NCI-H2196 (cell line): ENCODE measurements around the gene VEGFA.
A peak's percentile ranks its signal among the peaks of the same experiment; 100 is the strongest.

Source experiments
- DNase-seq: peaks from one replicate; lab custom pipeline; 2025; ENCODE audit not compliant: unreplicated experiment; lab: John Stamatoyannopoulos, UW

Gene VEGFA

GRCh38 chr6:43784049-43784855 is 14.2 kb downstream of the VEGFA start:
- no peak for DNase-seq

DNA sequence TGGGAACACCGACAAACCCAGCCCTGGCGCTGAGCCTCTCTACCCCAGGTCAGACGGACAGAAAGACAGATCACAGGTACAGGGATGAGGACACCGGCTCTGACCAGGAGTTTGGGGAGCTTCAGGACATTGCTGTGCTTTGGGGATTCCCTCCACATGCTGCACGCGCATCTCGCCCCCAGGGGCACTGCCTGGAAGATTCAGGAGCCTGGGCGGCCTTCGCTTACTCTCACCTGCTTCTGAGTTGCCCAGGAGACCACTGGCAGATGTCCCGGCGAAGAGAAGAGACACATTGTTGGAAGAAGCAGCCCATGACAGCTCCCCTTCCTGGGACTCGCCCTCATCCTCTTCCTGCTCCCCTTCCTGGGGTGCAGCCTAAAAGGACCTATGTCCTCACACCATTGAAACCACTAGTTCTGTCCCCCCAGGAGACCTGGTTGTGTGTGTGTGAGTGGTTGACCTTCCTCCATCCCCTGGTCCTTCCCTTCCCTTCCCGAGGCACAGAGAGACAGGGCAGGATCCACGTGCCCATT is 15.3 kb downstream of the VEGFA start:
- no peak for DNase-seq

GRCh38 chr6:43785904-43786303 is 15.9 kb downstream of the VEGFA start:
- no peak for DNase-seq

GRCh38 chr6:43786664-43787329 is 16.8 kb downstream of the VEGFA start:
- DNase-seq: no peak

- no peak for DNase-seq
Measured at GRCh38 chr6:43788301-43788700, 18.3 kb downstream of the VEGFA start.

DNA sequence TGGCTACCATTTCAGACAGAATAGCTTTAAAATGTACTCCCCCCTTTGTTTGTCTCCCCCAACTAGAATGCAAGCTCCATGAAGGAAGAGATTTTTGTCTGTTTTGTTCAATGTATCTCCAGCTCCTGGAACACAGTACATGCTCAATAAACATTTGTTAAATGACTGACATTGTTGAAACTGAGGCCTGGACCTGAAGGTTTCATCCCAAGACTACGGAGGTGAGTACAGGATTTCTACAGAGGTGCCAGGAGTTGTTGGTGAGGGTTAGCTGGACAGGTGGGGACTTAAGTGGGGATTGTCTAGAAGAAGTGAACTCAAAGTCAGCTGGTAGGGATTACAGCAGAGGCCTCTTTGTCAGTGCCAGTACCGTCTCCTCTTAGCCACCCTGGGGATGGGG is 19.4 kb downstream of the VEGFA start:
- no peak for DNase-seq

DNA sequence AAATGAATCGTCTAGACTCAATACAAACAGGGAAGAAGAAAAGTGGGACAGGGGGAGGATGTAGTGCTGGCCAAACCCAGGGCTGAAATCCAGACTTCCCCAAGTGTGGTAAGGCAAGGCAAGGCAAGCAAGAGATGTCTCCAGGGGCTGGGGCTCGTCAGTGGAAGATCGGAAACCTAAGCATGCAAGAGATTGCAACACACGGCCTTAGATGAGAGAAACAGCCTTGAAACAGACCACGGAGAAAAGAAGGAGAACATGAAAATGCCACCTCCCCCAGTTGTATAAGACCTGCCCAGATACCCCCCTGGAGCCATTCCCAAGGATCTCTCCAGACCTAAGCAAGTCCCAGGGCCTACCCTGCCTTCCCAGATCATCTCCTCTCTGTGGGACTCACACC is 20.0 kb downstream of the VEGFA start:
- no peak for DNase-seq

DNA sequence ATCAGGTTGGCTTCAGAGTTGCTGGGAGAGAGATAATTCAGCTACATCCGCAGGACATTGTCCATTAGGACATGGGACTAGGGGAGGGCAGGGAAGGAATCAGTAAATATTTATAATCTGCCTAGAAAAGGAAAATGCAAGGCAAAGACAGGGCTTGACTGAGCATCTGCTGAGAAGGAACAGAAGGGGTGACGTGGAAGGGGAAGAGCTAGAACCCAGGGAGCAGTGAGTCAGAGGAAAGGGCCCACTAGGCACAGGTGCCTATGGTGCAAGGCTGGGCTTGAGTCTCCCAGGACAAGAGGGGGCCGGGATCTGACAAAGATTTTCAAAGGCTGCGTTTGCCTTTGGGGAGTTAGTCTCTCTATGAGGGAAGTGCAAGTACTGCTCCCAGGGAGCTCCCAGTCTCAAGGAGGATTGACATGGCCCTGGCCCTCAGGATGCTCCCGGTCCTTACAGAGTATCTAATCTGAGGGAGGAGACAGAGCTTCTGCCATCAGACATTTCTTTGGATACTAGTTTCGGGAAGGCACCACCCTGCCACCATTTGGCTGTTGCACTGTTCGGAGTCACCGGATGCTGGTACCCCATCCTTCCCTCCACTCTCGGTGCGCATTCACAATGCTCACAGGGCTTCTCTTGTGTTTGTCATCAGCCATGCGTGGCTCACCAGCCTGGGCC is 21.9 kb downstream of the VEGFA start:
- DNase-seq: no peak

- DNase-seq: no peak
Measured at GRCh38 chr6:43793154-43793874, 23.3 kb downstream of the VEGFA start.

- DNase-seq: no peak
Measured at GRCh38 chr6:43793875-43794242, 23.8 kb downstream of the VEGFA start.

DNA sequence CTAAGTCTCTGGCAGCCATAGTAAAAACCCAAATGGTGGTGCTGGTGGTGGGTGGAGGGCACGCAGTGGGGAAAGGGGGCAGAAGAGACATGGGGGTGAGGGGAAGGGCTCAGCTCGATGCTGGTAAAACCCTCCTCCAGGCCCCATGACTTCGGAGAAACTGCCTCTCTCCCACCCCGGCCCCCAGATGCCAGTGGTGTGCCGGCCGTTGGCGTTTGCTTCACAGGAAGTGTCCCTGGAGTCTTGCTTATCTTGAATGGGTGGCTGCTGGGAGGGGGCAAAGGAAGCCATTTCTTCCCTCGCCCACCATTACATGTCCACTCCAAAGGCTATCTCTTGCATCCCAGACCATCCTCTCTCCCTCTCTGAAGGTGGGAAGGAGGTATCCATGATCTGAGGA is 25.4 kb downstream of the VEGFA start:
- DNase-seq: no peak

GRCh38 chr6:43796168-43796567 is 26.2 kb downstream of the VEGFA start:
- DNase-seq: no peak

DNA sequence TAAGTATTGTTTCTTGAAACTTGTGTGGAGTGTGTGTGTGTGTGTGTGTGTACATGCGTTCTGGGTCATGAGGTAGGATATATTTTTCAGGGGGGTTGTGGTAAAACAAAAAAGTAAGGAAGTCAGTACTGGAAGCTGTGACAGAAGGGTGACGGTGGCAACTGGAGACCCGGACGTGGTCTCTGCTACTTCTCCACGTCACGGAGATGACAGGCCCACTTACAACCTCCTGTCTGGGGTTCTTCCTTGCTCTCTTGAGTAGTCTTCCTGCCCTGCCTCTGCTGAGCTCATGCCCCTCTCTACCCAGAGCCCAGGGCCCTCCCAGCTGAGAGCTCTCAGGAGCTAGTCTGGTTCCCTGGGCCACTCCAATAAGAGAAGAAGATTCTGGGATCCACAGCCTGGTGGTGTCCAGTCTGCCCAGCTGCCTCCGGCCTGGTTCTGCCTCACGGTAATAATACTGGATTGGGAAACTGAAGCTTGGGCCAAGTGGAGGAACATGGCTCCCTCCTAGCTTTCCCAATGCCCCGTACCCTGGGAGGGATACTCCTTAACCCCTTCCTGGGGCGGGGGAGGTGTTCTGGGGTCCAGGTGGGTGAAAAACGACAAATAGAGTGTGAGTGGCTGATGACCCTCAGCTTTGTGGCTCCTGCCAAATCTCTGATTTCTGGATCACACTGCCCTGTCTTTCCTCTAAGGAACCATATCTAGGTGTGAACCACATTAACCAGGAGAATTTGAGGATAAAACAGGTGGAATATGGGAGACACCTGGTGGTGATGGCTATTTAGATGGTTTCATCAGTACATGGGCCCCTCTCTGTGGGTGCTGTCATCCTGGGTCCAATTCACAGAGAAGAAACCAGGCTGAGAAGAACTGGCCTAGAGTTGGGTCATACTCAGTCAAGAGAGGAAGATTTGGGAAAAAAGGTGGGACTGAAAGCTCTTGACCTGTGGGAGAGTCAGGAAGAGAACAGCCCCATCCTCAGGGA is 27.2 kb downstream of the VEGFA start:
- no peak for DNase-seq

- no peak for DNase-seq
Measured at GRCh38 chr6:43797919-43798318, 27.9 kb downstream of the VEGFA start.

- DNase-seq: peak; percentile 48
Measured at GRCh38 chr6:43798688-43799444, 28.9 kb downstream of the VEGFA start.

GRCh38 chr6:43799551-43800297 is 29.7 kb downstream of the VEGFA start:
- no peak for DNase-seq

DNA sequence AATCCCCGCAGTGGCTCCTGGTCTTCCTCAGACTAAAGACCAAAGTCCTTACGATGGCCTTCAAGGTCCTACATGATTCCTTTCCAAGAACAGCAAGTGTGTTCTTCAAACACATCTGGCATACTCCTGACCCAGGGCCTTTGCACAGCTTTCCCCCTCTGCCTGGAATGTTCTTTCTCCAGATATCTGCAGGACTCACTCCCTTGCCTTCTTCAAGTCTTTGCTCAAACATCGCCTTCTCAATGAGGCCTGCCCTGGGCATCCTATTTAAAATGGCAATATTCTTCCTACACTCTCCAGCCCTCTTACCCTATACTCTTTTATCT is 30.2 kb downstream of the VEGFA start:
- DNase-seq: no peak

GRCh38 chr6:43800746-43801494 is 30.9 kb downstream of the VEGFA start:
- DNase-seq: no peak
